ENCODE results near the gene GJD2. TPM values are rescaled to one million over a fixed set of nuclear protein-coding genes. Genes with fewer than 3 reads are reported as not detected.

GJD2 gene
- total and polyA plus RNA-seq, 2 donors (not counting 1 experiment from before 2014, with no cell fraction given): not detected

- no peak for TF ChIP-seq EZH2 (IDR thresholded peaks at IDR 0.05; ENCODE audit: borderline replicate concordance, insufficient read depth, low read depth, low read length, poor library complexity, severe bottlenecking)
- TF ChIP-seq, protein P1, sequence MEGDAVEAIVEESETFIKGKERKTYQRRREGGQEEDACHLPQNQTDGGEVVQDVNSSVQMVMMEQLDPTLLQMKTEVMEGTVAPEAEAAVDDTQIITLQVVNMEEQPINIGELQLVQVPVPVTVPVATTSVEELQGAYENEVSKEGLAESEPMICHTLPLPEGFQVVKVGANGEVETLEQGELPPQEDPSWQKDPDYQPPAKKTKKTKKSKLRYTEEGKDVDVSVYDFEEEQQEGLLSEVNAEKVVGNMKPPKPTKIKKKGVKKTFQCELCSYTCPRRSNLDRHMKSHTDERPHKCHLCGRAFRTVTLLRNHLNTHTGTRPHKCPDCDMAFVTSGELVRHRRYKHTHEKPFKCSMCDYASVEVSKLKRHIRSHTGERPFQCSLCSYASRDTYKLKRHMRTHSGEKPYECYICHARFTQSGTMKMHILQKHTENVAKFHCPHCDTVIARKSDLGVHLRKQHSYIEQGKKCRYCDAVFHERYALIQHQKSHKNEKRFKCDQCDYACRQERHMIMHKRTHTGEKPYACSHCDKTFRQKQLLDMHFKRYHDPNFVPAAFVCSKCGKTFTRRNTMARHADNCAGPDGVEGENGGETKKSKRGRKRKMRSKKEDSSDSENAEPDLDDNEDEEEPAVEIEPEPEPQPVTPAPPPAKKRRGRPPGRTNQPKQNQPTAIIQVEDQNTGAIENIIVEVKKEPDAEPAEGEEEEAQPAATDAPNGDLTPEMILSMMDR (IDR thresholded peaks at IDR 0.05): no peak
- Histone ChIP-seq H3K4me1 (ENCODE audit: control insufficient read depth in 2 of 2, insufficient read depth in 2 of 2, low read length in 2 of 2) (peaks cover 3% of the 10 kb centered on the region in 2 donors), H3K9me3 (ENCODE audit: control extremely low read depth in 1 of 3, control insufficient read depth in 2 of 3, insufficient read depth in 1 of 3, low read length in 2 of 3) (peaks cover 0 to 12% (median 0%) of the 10 kb centered on the region in 3 donors), H3K4me3 (ENCODE audit: control extremely low read depth in 1 of 5, extremely low read depth in 1 of 5, insufficient read depth in 1 of 5, low read depth in 2 of 5, low read length in 4 of 5) (no peak overlapping the region), H3K27me3 (replicated peaks in 1 of 4; ENCODE audit: control extremely low read depth in 1 of 4, control insufficient read depth in 3 of 4, insufficient read depth in 4 of 4, low read length in 3 of 4) (peaks cover 0 to 26% (median 18%) of the 10 kb centered on the region in 4 experiments), H4K20me1 (ENCODE audit: control insufficient read depth, insufficient read depth, low read length, poor library complexity, severe bottlenecking) (no peaks in the 10 kb centered on the region), H3K9ac (ENCODE audit: low read length) (no peak overlapping the region), H2AFZ (ENCODE audit: insufficient read depth, low read depth, low read length, poor library complexity, severe bottlenecking) (peak overlapping the region; percentile 42), H3K4me2 (replicated peaks; ENCODE audit: low read depth, low read length, poor library complexity, severe bottlenecking) (peak overlapping the region; percentile 43), H3K36me3 (replicated peaks in 1 of 2; ENCODE audit: control extremely low read depth in 1 of 2, control insufficient read depth in 1 of 2, extremely low read depth in 1 of 2, insufficient read depth in 2 of 2, low read length in 1 of 2) (no peaks in the 10 kb centered on the region), H3K27ac (ENCODE audit: low read length in 2 of 2) (no peak overlapping the region), H3K79me2 (ENCODE audit: control insufficient read depth, insufficient read depth, low read length) (no peaks in the 10 kb centered on the region)
- DNase-seq (no peak), ATAC-seq (ENCODE audit: low read depth) (no peak)
- Mint-ChIP-seq H3K9me3 (ENCODE audit: insufficient read depth) (no peaks in the 10 kb centered on the region), H3K27me3 (peaks cover 69% of the 10 kb centered on the region), H3K4me3 (peak overlapping the region; percentile 52), H3K4me1 (peaks cover 6% of the 10 kb centered on the region), H3K27ac (no peak overlapping the region)
- intact Hi-C loops (cut with micrococcal nuclease): no loop called here
- ChIA-PET POLR2A (no interaction called here), CTCF (no interaction called here)
- WGBS (ENCODE audit: insufficient coverage): 19% methylated on average over 24 of the region's 27 CpGs
These were observed 612 bp downstream of the GJD2 start for GRCh38 chr15:34754171-34754601.

GRCh38 chr15:34753236-34753894 is 1.4 kb downstream of the GJD2 start:
- peaks cover 6% of the 10 kb centered on the region for H3K4me1 Mint-ChIP-seq
- peaks cover 3% of the 10 kb centered on the region in 2 donors for H3K4me1 ChIP-seq (ENCODE audit: control insufficient read depth in 2 of 2, insufficient read depth in 2 of 2, low read length in 2 of 2)
- ATAC-seq (ENCODE audit: low read depth): no peak
- no CpG with 5 or more reads among the region's 11 CpGs for WGBS (ENCODE audit: insufficient coverage)
- peaks cover 65% of the 10 kb centered on the region for H3K27me3 Mint-ChIP-seq
- intact Hi-C loops (cut with micrococcal nuclease): no loop called here
- no peaks in the 10 kb centered on the region for H4K20me1 ChIP-seq (ENCODE audit: control insufficient read depth, insufficient read depth, low read length, poor library complexity, severe bottlenecking)
- H3K4me3 ChIP-seq (ENCODE audit: control extremely low read depth in 1 of 5, extremely low read depth in 1 of 5, insufficient read depth in 1 of 5, low read depth in 2 of 5, low read length in 4 of 5): no peak overlapping the region
- H3K9me3 ChIP-seq (ENCODE audit: control extremely low read depth in 1 of 3, control insufficient read depth in 2 of 3, insufficient read depth in 1 of 3, low read length in 2 of 3): peaks cover 0 to 12% (median 0%) of the 10 kb centered on the region in 3 donors
- ChIA-PET POLR2A (interaction anchor here (0.5 kb wide), 1 partner anchor 20 kb away, joined by 3 read pairs; no protein-coding TSS in a partner anchor), CTCF (no interaction called here)
- H3K27me3 ChIP-seq (replicated peaks in 1 of 4; ENCODE audit: control extremely low read depth in 1 of 4, control insufficient read depth in 3 of 4, insufficient read depth in 4 of 4, low read length in 3 of 4): peaks cover 0 to 25% (median 16%) of the 10 kb centered on the region in 4 experiments
- no peak overlapping the region for H3K27ac ChIP-seq (ENCODE audit: low read length in 2 of 2)
- H2AFZ ChIP-seq (ENCODE audit: insufficient read depth, low read depth, low read length, poor library complexity, severe bottlenecking): no peak overlapping the region
- DNase-seq: no peak
- H3K27ac Mint-ChIP-seq: no peak overlapping the region
- H3K9ac ChIP-seq (ENCODE audit: low read length): no peak overlapping the region
- no peak overlapping the region for H3K4me2 ChIP-seq (replicated peaks; ENCODE audit: low read depth, low read length, poor library complexity, severe bottlenecking)
- no peak overlapping the region for H3K4me3 Mint-ChIP-seq
- no peaks in the 10 kb centered on the region for H3K79me2 ChIP-seq (ENCODE audit: control insufficient read depth, insufficient read depth, low read length)
- TF ChIP-seq EZH2 (IDR thresholded peaks at IDR 0.05; ENCODE audit: borderline replicate concordance, insufficient read depth, low read depth, low read length, poor library complexity, severe bottlenecking): no peak
- TF ChIP-seq, protein P1 (IDR thresholded peaks at IDR 0.05): no peak
- no peaks in the 10 kb centered on the region for H3K9me3 Mint-ChIP-seq (ENCODE audit: insufficient read depth)
- H3K36me3 ChIP-seq (replicated peaks in 1 of 2; ENCODE audit: control extremely low read depth in 1 of 2, control insufficient read depth in 1 of 2, extremely low read depth in 1 of 2, insufficient read depth in 2 of 2, low read length in 1 of 2): no peaks in the 10 kb centered on the region
